ENCODE results near the gene LRRC55.

Gene LRRC55

DNA sequence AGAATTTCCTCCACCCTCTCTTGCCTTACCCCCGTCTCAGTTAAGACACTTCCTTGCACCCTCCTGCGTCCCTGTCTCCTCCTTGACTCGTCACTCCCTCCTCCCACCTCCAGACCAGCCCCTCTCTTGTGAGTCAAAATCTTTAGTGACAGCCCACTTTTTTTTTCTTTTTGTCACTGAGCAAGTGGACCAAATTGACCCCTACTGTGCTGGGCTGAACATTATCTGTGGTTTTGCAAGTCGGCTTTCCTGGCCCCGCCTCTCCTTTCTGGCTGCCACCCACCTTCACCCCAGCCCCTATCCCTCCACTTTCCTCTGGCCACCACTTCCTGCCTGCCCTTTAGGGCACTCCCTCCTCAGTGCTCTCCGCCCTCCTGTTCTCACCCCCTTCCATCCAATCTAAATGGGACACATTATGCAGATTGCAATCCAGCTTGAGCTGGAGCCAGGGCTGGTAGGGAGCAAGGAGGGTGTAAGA lies 55.5 kb downstream of the LRRC55 start, which contains the start of gene APLNR:
Gene APLNR, minus strand, starts transcription at position 47 of the 478 bp plus-strand sequence. CDS start 246 bp downstream, outside the sequence.
- no peak for DNase-seq (ENCODE audit: low read depth)

DNA sequence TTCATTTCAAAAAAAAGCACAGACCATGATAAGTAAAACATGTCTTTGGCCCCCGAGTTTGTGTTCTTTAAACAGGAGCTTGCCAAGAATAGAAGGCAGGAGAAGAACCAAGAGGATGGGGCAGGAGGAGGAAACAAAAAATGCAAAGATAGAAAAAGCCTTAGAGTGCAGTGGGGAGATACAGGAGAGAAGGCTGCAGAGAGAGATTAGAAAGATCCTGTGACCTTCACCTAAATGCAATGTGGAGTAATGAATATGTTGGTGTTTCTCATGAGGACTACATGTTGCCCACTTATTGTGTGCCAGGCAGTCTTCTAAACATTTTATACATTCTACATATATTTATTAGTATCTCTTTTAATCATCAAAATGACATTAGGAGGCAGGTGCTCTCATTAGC lies 57.6 kb downstream of the LRRC55 start:
- DNase-seq (ENCODE audit: low read depth), result no peak

DNA sequence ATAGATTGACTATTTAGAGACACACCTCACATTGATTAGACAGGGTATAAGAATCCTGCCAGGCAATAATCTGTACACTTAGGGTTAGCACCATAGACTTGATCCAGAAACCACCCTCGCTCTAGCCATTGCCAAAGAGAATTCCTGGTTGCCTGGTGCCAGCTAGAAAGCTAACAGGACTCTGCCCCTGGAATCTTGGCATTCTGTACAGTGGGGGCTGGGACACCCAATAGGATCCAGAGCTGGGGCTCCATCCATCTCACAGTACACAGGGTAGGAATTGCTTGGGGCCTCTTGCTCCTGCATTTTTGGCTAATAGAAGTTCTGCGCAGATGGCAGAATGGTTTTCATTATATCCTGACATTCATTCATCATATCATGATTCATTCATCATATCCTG lies 58.3 kb downstream of the LRRC55 start:
- no peak for DNase-seq (ENCODE audit: low read depth)

DNA sequence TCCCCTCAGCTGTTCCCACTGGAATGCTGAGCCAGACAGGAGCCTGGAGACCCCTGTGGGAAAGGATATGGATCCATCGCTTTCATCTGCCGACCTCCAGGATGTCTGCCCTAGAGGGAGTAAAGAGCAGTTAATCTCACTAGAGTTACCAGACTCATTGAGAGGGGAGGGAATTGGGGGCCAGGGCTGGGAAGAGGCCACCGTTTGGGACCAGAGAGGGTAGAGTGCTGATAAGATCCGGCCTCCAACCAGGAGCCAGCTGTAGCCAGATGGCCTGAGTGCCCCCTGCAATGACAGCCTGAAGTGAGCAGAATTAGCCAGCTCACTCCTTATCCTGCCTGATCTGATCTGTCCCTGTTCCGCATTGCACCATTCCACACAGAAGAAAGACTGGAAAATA lies 59.0 kb downstream of the LRRC55 start:
- DNase-seq (ENCODE audit: low read depth), result no peak

All from stimulated activated CD8-positive, alpha-beta memory T cell treated with anti-CD3 and anti-CD28 coated beads, Interleukin-7, amount 100 ng/mL, for 24 hours (primary cell).